Prostate gland (tissue), 2 donors: ENCODE data around the gene ALG13. TPM values are rescaled to one million over a fixed set of nuclear protein-coding genes. Genes with fewer than 3 reads are reported as not detected.

ENCODE experiments used
- DNase-seq: peaks from one replicate; pipeline ENCODE4 v3.0.0-alpha.2; 2019; ENCODE audit warnings: low spot score
- H3K27ac ChIP-seq, 2 donors: fragments of 200-600 bp; sonication (generic); 2 replicates each; pipeline ENCODE4 v1.5.1; 2017 to 2019
- H3K27me3 ChIP-seq: fragments of 200-600 bp; sonication (generic); replicated peaks from 2 replicates; pipeline ENCODE4 v1.5.1; 2019; ENCODE audit not compliant: insufficient read depth
- H3K36me3 ChIP-seq, 2 donors: fragments of 200-600 bp; sonication (generic); 1 replicate in 1 of 2; 2 replicates in 1 of 2; pipeline versions ENCODE4 v1.5.1 to v1.8.1; 2017 to 2019
- H3K4me1 ChIP-seq: fragments of 200-600 bp; sonication (generic); replicated peaks from 2 replicates; pipeline ENCODE4 v1.5.1; 2019
- H3K4me3 ChIP-seq, 2 donors: fragments of 200-600 bp; sonication (generic); 2 replicates each; pipeline ENCODE4 v1.5.1; 2017 to 2019
- H3K9me3 ChIP-seq: fragments of 200-600 bp; sonication (generic); 2 replicates; pipeline ENCODE4 v1.5.1; 2017
- POLR2A ChIP-seq: fragments of 450-650 bp; IDR thresholded peaks from one replicate; pipeline ENCODE4 v1.6.1; 2016; ENCODE audit warnings: antibody characterized with exemption, mild to moderate bottlenecking
- POLR2AphosphoS5 ChIP-seq: sonication (generic); formaldehyde crosslinking; IDR thresholded peaks from one replicate; pipeline ENCODE4 v1.6.1; 2017; ENCODE audit warnings: antibody characterized with exemption
- WGBS: methylation state at CpG from one replicate; pipeline ENCODE4 v1.1.5; 2018; 5-methylcytosine and 5-hydroxymethylcytosine counted together
- intact Hi-C: fragments of 100-400 bp; cut with DNase I; formaldehyde crosslinking; loops from one replicate; pipeline ENCODE4 v1.14.2; 2022
- total RNA-seq, 2 donors: library from RNA; depleted of rRNA; stranded (reverse); fragments of >200 nt; gene quantifications; one replicate each; pipeline ENCODE4 v1.1.0, GENCODE V29; 2016
- TF ChIP-seq, protein P1 (sequence below), 4 experiments: fragments of 200-600 bp in 2 of 4; fragments of 450-650 bp in 2 of 4; sonication (generic) in 2 of 4; IDR thresholded peaks; 1 replicate in 3 of 4; 2 replicates in 1 of 4; pipeline ENCODE4 v1.5.1; 2016 to 2019; ENCODE audit warnings: antibody characterized with exemption in 4 of 4, mild to moderate bottlenecking in 2 of 4, moderate library complexity in 2 of 4

ALG13 gene
- total RNA-seq, 2 donors from 2014 or later = 78.6 to 131 TPM

DNA sequence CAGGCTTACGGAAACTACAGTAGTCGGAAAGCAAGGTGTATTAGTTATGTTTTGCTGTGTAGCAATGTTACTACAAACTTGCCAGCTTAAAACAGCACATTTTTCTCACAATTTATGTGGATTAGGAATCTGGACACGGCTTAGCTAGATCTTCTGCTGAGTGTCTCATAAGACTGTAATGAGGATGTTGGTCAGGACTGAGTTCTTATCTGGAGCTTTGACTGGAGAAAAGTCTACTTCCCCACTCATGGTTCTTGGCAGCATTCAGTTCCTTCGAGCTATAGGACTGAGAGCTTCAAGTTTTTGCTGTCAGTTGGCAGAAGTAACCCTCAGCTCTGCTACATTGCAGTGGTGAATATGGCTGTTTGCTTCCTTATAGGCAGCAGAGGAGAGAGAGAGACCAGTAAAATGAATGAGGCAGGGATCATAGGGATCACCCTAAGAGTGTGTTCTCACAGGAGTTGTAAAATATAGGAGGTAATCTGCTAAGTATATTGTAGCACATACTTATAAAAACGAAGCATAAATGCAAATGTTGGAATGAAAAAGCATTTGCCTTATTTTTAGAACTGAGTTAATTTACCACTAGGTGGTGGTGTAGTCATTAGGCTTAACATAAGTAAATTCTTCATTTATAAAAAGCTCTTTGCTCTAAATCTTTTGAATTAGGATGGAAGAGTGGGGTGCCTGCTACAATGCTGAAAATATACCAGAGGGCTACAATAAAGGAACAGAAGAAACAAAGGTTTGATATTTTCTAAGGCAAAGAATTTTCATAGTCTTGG, 38.6 kb downstream of the ALG13 start:
- no peak for TF ChIP-seq POLR2A
- TF ChIP-seq, protein P1, sequence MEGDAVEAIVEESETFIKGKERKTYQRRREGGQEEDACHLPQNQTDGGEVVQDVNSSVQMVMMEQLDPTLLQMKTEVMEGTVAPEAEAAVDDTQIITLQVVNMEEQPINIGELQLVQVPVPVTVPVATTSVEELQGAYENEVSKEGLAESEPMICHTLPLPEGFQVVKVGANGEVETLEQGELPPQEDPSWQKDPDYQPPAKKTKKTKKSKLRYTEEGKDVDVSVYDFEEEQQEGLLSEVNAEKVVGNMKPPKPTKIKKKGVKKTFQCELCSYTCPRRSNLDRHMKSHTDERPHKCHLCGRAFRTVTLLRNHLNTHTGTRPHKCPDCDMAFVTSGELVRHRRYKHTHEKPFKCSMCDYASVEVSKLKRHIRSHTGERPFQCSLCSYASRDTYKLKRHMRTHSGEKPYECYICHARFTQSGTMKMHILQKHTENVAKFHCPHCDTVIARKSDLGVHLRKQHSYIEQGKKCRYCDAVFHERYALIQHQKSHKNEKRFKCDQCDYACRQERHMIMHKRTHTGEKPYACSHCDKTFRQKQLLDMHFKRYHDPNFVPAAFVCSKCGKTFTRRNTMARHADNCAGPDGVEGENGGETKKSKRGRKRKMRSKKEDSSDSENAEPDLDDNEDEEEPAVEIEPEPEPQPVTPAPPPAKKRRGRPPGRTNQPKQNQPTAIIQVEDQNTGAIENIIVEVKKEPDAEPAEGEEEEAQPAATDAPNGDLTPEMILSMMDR (IDR thresholded peaks at IDR 0.05) = peak in 2 of 4 experiments; percentile 3 to 11
- TF ChIP-seq POLR2AphosphoS5 = no peak
- whole genome bisulfite sequencing = 64% methylated on average over 5 of the region's 5 CpGs
- H3K27ac ChIP-seq = no peak overlapping the region
- no peaks in the 10 kb centered on the region for H3K27me3 ChIP-seq
- no peaks in the 10 kb centered on the region for H3K9me3 ChIP-seq
- no peaks in the 10 kb centered on the region for H3K4me1 ChIP-seq
- H3K36me3 ChIP-seq = no peaks in the 10 kb centered on the region
- H3K4me3 ChIP-seq = no peak overlapping the region
- intact Hi-C loops = no loop called here
- DNase-seq = no peak

DNA sequence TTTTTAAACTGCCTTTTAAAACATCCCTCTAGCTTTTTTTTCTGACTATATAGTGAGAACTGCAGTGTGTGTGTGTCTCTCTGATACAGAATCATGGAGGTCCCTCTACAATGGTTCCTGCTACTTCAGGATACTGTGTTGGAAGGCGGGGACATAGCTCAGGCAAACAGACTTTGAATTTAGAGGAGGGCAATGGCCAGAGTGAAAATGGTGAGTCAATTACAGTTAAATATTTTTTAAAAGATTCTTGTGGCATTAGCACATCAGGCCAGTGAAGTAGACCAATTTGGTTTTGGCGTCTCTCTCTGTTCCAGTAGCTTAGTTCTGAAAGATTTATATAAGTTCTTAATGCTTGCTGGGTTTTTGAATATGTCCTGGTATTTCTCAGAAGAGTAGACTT, 47.1 kb downstream of the ALG13 start:
- H3K27ac ChIP-seq = no peak overlapping the region
- whole genome bisulfite sequencing = 95% methylated on average over 2 of the region's 2 CpGs

DNA sequence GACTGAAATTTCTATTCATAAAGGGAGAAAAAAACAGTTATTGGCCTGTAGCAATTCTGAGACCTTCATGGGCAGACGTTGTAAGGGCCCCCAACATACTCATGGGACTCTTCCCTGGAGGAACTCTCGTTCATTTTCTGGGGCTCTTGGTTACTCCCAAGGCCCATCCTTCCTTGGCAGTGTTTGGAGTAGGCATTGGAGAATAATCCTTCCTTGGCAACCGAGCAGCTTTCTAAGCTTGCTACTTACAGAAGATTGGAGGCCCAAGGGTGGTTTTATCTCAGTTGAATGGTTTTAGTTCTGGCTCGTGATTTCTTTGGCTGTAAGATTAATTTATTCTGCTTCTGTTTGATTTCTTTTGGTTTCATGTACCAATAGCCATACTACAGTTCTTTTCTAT, 50.4 kb downstream of the ALG13 start:
- intact Hi-C loops = no loop called here
- TF ChIP-seq, protein P1 (IDR thresholded peaks at IDR 0.05) = no peak
- no peak for TF ChIP-seq POLR2AphosphoS5
- TF ChIP-seq POLR2A = no peak
- 84% methylated on average over 4 of the region's 4 CpGs for whole genome bisulfite sequencing
- Histone ChIP-seq H3K4me1 (no peaks in the 10 kb centered on the region), H3K4me3 (no peak overlapping the region), H3K9me3 (no peaks in the 10 kb centered on the region), H3K27ac (no peak overlapping the region), H3K36me3 (no peaks in the 10 kb centered on the region), H3K27me3 (no peaks in the 10 kb centered on the region)
- DNase-seq = no peak

More for the DNA sequence above, 47.1 kb downstream of the ALG13 start:
- Histone ChIP-seq H3K4me1 (no peaks in the 10 kb centered on the region), H3K9me3 (no peaks in the 10 kb centered on the region), H3K36me3 (no peaks in the 10 kb centered on the region), H3K4me3 (no peak overlapping the region), H3K27me3 (no peaks in the 10 kb centered on the region)
- DNase-seq = no peak
- intact Hi-C loops = no loop called here
- TF ChIP-seq POLR2AphosphoS5 = no peak
- TF ChIP-seq, protein P1 (IDR thresholded peaks at IDR 0.05) = no peak
- no peak for TF ChIP-seq POLR2A

DNA sequence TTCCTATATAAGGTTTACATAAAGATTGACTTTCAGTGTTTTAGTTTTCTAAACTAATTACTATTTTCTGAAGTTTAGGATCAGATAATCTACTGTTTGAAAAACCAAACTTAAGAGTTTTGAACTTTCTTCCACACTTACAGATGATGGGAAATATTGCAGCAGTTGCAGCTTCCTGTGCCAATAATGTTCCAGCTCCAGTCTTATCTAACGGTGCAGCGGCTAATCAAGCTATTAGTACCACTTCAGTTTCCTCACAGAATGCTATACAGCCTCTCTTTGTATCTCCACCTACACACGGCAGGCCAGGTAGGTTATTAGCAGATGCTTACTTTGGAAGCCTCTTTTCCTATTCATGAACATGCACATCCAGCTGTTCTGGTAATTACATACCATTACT, 55.6 kb downstream of the ALG13 start:
- TF ChIP-seq, protein P1 (IDR thresholded peaks at IDR 0.05) = no peak
- TF ChIP-seq POLR2AphosphoS5 = no peak
- no peak for TF ChIP-seq POLR2A
- no peak overlapping the region for H3K4me3 ChIP-seq
- intact Hi-C loops = no loop called here
- no peaks in the 10 kb centered on the region for H3K27me3 ChIP-seq
- H3K27ac ChIP-seq = no peak overlapping the region
- WGBS = 85% methylated on average over 3 of the region's 3 CpGs
- H3K9me3 ChIP-seq = no peaks in the 10 kb centered on the region
- no peaks in the 10 kb centered on the region for H3K36me3 ChIP-seq
- H3K4me1 ChIP-seq = no peaks in the 10 kb centered on the region
- DNase-seq = no peak

DNA sequence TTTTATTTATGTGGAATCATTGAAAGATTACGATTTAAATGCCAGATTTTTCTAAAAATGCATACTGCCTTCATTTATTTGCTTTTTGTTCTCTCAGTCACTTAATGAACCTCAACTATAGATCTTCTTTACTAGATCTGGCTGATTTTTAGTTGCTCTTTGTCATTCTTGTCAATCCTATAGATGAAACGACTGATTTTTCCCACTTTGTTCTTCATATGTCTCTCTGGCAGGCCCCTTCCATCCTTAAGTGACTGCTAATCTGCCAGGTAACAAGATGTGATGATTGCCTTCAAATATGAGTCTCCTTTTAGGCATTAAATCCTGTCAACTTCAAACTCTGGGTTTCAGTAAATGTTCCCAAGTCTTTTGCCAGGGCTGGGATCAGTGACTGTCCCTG, 61.0 kb downstream of the ALG13 start:
- Histone ChIP-seq H3K27ac (no peak overlapping the region), H3K4me3 (no peak overlapping the region), H3K4me1 (no peaks in the 10 kb centered on the region), H3K27me3 (no peaks in the 10 kb centered on the region), H3K36me3 (no peaks in the 10 kb centered on the region), H3K9me3 (no peaks in the 10 kb centered on the region)
- 84% methylated on average over 2 of the region's 2 CpGs for WGBS
- DNase-seq = no peak
- intact Hi-C loops = no loop called here
- TF ChIP-seq POLR2A (no peak), POLR2AphosphoS5 (no peak)
- TF ChIP-seq, protein P1 (IDR thresholded peaks at IDR 0.05) = no peak
